A549 treated with ZK216348 at 1 μM for 4 hours (cell line): Measurements from ENCODE around the gene TNF. TPM values are rescaled to one million over a fixed set of nuclear protein-coding genes. Genes with fewer than 3 reads are reported as not detected.

Experiments used
- total RNA-seq: library from RNA; stranded (reverse); fragments of 200-300 nt; extraction: Qiagen RNA extraction; gene quantifications from 5 replicates; pipeline ENCODE4 v1.2.3, GENCODE V29; 2022; ENCODE audit warnings: low read depth

Gene TNF
- 0.08 TPM in 1 of 5 replicates, not detected in the others for total RNA-seq

GRCh38 chr6:31575335-31575901 lies at the start of gene TNF:
TNF (plus strand) TSS chr6:31575565; CDS start chr6:31575742, 177 bp downstream.

GRCh38 chr6:31528821-31529328 lies 46.5 kb upstream of the TNF start, which contains the start of gene MCCD1:
MCCD1 (plus strand) TSS chr6:31528962; CDS start chr6:31529015, 53 bp downstream.

GRCh38 chr6:31541658-31542521 lies 33.5 kb upstream of the TNF start, which contains the start of gene DDX39B:
DDX39B (minus strand) TSS chr6:31542003; CDS start chr6:31540532, 1,471 bp downstream.

GRCh38 chr6:31546339-31546957 lies 28.9 kb upstream of the TNF start, which contains the start of gene ATP6V1G2:
ATP6V1G2 (minus strand) TSS chr6:31546608; CDS start chr6:31546559, 49 bp downstream.

GRCh38 chr6:31546958-31547726 lies 28.2 kb upstream of the TNF start, which contains the start of gene NFKBIL1:
NFKBIL1 (plus strand) TSS chr6:31547608; CDS start chr6:31547695, 87 bp downstream.

GRCh38 chr6:31572041-31572911 lies 3.1 kb upstream of the TNF start, which contains the start of gene LTA:
LTA (plus strand) TSS chr6:31572289; CDS start chr6:31572743, 454 bp downstream.

GRCh38 chr6:31582230-31582643 lies 6.9 kb downstream of the TNF start, which contains the start of gene LTB:
LTB (minus strand) TSS chr6:31582424; CDS start chr6:31582417, 7 bp downstream.

GRCh38 chr6:31586008-31586407 lies 10.6 kb downstream of the TNF start, which contains the start of gene LST1:
LST1 (plus strand) TSS chr6:31586277; CDS start chr6:31587300, 1,023 bp downstream.

GRCh38 chr6:31614684-31615578 lies 39.6 kb downstream of the TNF start, which contains the start of gene AIF1:
AIF1 (plus strand) TSS chr6:31615234; CDS start chr6:31615330, 96 bp downstream.

GRCh38 chr6:31620586-31621319 lies 45.4 kb downstream of the TNF start, which contains the start of gene PRRC2A:
PRRC2A (plus strand) TSS chr6:31620715; CDS start chr6:31622790, 2,075 bp downstream.

Other genes starting within 250 kb of the TNF start
- 23.1 to 30.8 TPM (median 29.5 TPM) in 5 replicates for gene HLA-B, start 218.4 kb upstream of the TNF start, total RNA-seq
- 27.0 to 30.6 TPM (median 27.8 TPM) in 5 replicates for gene MICA, start 172.0 kb upstream of the TNF start, total RNA-seq
- 5.2 to 8.6 TPM (median 7.9 TPM) in 5 replicates for gene MICB, start 77.4 kb upstream of the TNF start, total RNA-seq
- gene MCCD1, start 46.6 kb upstream of the TNF start, total RNA-seq = not detected in 5 replicates
- gene DDX39B, start 33.6 kb upstream of the TNF start, total RNA-seq = 359 to 433 TPM (median 396 TPM) in 5 replicates
- gene ATP6V1G2, start 29.0 kb upstream of the TNF start, total RNA-seq = 0.33 to 1.3 TPM (median 0.69 TPM) in 5 replicates
- gene NFKBIL1, start 28.0 kb upstream of the TNF start, total RNA-seq = 5.9 to 13.0 TPM (median 12.5 TPM) in 5 replicates
- not detected in 5 replicates for gene LTA, start 3.3 kb upstream of the TNF start, total RNA-seq
- gene LTB, start 6.9 kb downstream of the TNF start, total RNA-seq = 0.21 to 0.76 TPM (median 0.45 TPM) in 4 of 5 replicates, not detected in the other
- not detected in 5 replicates for gene LST1, start 10.7 kb downstream of the TNF start, total RNA-seq
- not detected in 5 replicates for gene NCR3, start 17.4 kb downstream of the TNF start, total RNA-seq
- not detected in 5 replicates for gene AIF1, start 39.7 kb downstream of the TNF start, total RNA-seq
- 59.3 to 94.8 TPM (median 86.5 TPM) in 5 replicates for gene PRRC2A, start 45.1 kb downstream of the TNF start, total RNA-seq
- gene BAG6, start 77.1 kb downstream of the TNF start, total RNA-seq = 100 to 165 TPM (median 145 TPM) in 5 replicates
- gene APOM, start 80.3 kb downstream of the TNF start, total RNA-seq = 2.2 to 3.7 TPM (median 3.5 TPM) in 5 replicates
- gene C6orf47, start 85.2 kb downstream of the TNF start, total RNA-seq = 11.1 to 14.5 TPM (median 12.9 TPM) in 5 replicates
- gene GPANK1, start 89.4 kb downstream of the TNF start, total RNA-seq = 9.6 to 16.8 TPM (median 12.8 TPM) in 5 replicates
- 168 to 192 TPM (median 170 TPM) in 5 replicates for gene CSNK2B, start 90.5 kb downstream of the TNF start, total RNA-seq
- 3.2 to 6.4 TPM (median 5.2 TPM) in 5 replicates for gene LY6G5B, start 94.4 kb downstream of the TNF start, total RNA-seq
- gene LY6G5C, start 105.5 kb downstream of the TNF start, total RNA-seq = 1.1 to 1.6 TPM (median 1.5 TPM) in 5 replicates
- 13.2 to 19.1 TPM (median 17.6 TPM) in 5 replicates for gene ABHD16A, start 127.8 kb downstream of the TNF start, total RNA-seq
- not detected in 5 replicates for gene LY6G6F, start 131.3 kb downstream of the TNF start, total RNA-seq
- not detected in 5 replicates for gene LY6G6D, start 139.8 kb downstream of the TNF start, total RNA-seq
- gene LY6G6C, start 146.2 kb downstream of the TNF start, total RNA-seq = 0.20 to 0.42 TPM (median 0.29 TPM) in 3 of 5 replicates, not detected in the others
- gene MPIG6B, start 147.8 kb downstream of the TNF start, total RNA-seq = not detected in 5 replicates
- gene DDAH2, start 153.7 kb downstream of the TNF start, total RNA-seq = 27.1 to 32.0 TPM (median 31.7 TPM) in 5 replicates
- 433 to 509 TPM (median 491 TPM) in 5 replicates for gene CLIC1, start 161.0 kb downstream of the TNF start, total RNA-seq
- 13.3 to 18.7 TPM (median 13.6 TPM) in 5 replicates for gene MSH5, start 164.4 kb downstream of the TNF start, total RNA-seq
- gene SAPCD1, start 187.1 kb downstream of the TNF start, total RNA-seq = 3.7 to 5.9 TPM (median 4.9 TPM) in 5 replicates
- 0.53 to 2.7 TPM (median 1.1 TPM) in 5 replicates for gene VWA7, start 201.8 kb downstream of the TNF start, total RNA-seq
- 43.4 to 61.7 TPM (median 60.4 TPM) in 5 replicates for gene VARS1, start 220.2 kb downstream of the TNF start, total RNA-seq
- 52.1 to 67.9 TPM (median 59.7 TPM) in 5 replicates for gene LSM2, start 231.4 kb downstream of the TNF start, total RNA-seq
- 1.4 to 2.2 TPM (median 1.9 TPM) in 5 replicates for gene HSPA1L, start 239.7 kb downstream of the TNF start, total RNA-seq
- 129 to 401 TPM (median 295 TPM) in 5 replicates for gene HSPA1A, start 240.0 kb downstream of the TNF start, total RNA-seq